Testis (tissue), 3 donors: ENCODE measurements around the gene GAA. TPM values are rescaled to one million over a fixed set of nuclear protein-coding genes. Genes with fewer than 3 reads are reported as not detected.
A peak's percentile ranks its signal among the peaks of the same experiment; 100 is the strongest.

Experiments
- DNase-seq: peaks from one replicate; pipeline ENCODE4 v3.0.0-alpha.2; 2019
- H3K27ac ChIP-seq, 2 donors: fragments of 200-600 bp; sonication (generic); one replicate each; pipeline ENCODE4 v1.5.1; 2019
- H3K27me3 ChIP-seq: fragments of 200-600 bp; sonication (generic); one replicate; pipeline ENCODE4 v1.5.1; 2019
- H3K36me3 ChIP-seq: fragments of 200-600 bp; sonication (generic); one replicate; pipeline ENCODE4 v1.5.1; 2017; ENCODE audit warnings: low read depth; ENCODE audit errors: missing control alignments
- H3K4me1 ChIP-seq: fragments of 200-600 bp; sonication (generic); one replicate; pipeline ENCODE4 v1.5.1; 2019
- H3K4me3 ChIP-seq, 2 donors: fragments of 200-600 bp; sonication (generic); one replicate each; pipeline ENCODE4 v1.5.1; 2017 to 2019
- H3K9me3 ChIP-seq: fragments of 200-600 bp; sonication (generic); one replicate; pipeline ENCODE4 v1.5.1; 2017
- POLR2A ChIP-seq: fragments of 450-650 bp; IDR thresholded peaks from one replicate; pipeline ENCODE4 v1.6.1; 2017; ENCODE audit warnings: antibody characterized with exemption, mild to moderate bottlenecking, moderate library complexity
- WGBS, 2 donors: methylation state at CpG; one replicate each; pipeline ENCODE4 v1.1.5; 2018; 5-methylcytosine and 5-hydroxymethylcytosine counted together
- intact Hi-C: fragments of 100-400 bp; cut with DNase I; formaldehyde crosslinking; loops from one replicate; pipeline ENCODE4 v1.15.1; 2023; ENCODE audit warnings: low total_unique reads
- polyA plus RNA-seq: library from polyadenylated mRNA; stranded (reverse); fragments of 350-450 nt; fragmentation: Illumina TruSeq; extraction: RNeasy Lipid Tissue Mini Kit (QIAGEN cat#74804); gene quantifications from one replicate; pipeline ENCODE4 v1.2.3, GENCODE V29; 2014; ENCODE audit warnings: low read depth, low replicate concordance; ENCODE audit not compliant: insufficient read depth
- total RNA-seq, 2 donors: library from RNA; depleted of rRNA; stranded (reverse); fragments of >200 nt; gene quantifications; one replicate each; pipeline ENCODE4 v1.2.3, GENCODE V29; 2016
- TF ChIP-seq, protein P1 (sequence below), 3 experiments: fragments of 450-650 bp in 2 of 3; fragments of 200-600 bp in 1 of 3; sonication (generic) in 1 of 3; IDR thresholded peaks; one replicate each; pipeline ENCODE4 v1.5.1; 2016 to 2019; ENCODE audit warnings: antibody characterized with exemption in 3 of 3, mild to moderate bottlenecking in 2 of 3, moderate library complexity in 1 of 3

The GAA gene
- total and polyA plus RNA-seq, 3 donors from 2014 or later = 155 to 190 (median 166) TPM

DNA sequence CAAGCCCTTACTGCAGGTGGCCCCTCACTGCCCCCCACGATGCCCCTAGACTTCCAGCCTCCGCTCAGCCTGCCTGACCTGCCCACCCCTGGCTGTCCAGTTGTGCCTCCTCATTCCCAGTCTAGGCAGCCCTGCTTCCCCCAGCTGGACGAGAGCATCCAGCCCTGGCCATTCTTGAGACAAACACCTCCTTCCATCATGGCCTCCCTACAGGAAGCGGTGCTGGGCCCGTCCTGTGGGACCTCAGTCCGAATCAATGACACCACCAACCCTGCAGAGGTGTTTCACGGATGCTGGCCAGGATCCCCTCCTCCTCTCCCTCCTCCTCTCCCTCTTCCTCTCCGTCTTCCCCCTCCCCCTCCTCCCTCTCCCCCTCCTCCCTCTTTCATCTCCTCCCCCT is 36.7 kb upstream of the GAA start:
- WGBS, 2 donors = 80 to 89% methylated on average over 8 of the region's 8 CpGs
- intact Hi-C loops = no loop called here

GRCh38 chr17:80065478-80066170 is 35.8 kb upstream of the GAA start:
- no peak overlapping the region for H3K4me3 ChIP-seq
- no peak for TF ChIP-seq POLR2A
- TF ChIP-seq, protein P1, sequence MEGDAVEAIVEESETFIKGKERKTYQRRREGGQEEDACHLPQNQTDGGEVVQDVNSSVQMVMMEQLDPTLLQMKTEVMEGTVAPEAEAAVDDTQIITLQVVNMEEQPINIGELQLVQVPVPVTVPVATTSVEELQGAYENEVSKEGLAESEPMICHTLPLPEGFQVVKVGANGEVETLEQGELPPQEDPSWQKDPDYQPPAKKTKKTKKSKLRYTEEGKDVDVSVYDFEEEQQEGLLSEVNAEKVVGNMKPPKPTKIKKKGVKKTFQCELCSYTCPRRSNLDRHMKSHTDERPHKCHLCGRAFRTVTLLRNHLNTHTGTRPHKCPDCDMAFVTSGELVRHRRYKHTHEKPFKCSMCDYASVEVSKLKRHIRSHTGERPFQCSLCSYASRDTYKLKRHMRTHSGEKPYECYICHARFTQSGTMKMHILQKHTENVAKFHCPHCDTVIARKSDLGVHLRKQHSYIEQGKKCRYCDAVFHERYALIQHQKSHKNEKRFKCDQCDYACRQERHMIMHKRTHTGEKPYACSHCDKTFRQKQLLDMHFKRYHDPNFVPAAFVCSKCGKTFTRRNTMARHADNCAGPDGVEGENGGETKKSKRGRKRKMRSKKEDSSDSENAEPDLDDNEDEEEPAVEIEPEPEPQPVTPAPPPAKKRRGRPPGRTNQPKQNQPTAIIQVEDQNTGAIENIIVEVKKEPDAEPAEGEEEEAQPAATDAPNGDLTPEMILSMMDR (IDR thresholded peaks at IDR 0.05) = no peak
- no peak overlapping the region for H3K27ac ChIP-seq
- no peaks in the 10 kb centered on the region for H3K9me3 ChIP-seq
- H3K27me3 ChIP-seq = no peaks in the 10 kb centered on the region
- DNase-seq = no peak
- H3K4me1 ChIP-seq = peaks cover 27% of the 10 kb centered on the region
- 80 to 81% methylated on average over 31 to 32 of the region's 32 CpGs for WGBS, 2 donors
- no peaks in the 10 kb centered on the region for H3K36me3 ChIP-seq
- intact Hi-C loops = no loop called here

More for the DNA sequence above, 36.7 kb upstream of the GAA start:
- Histone ChIP-seq H3K4me3 (no peak overlapping the region), H3K36me3 (no peaks in the 10 kb centered on the region), H3K9me3 (no peaks in the 10 kb centered on the region), H3K27me3 (no peaks in the 10 kb centered on the region), H3K27ac (peak overlapping the region in 1 of 2 donors; percentile 52), H3K4me1 (peaks cover 21% of the 10 kb centered on the region)
- DNase-seq = no peak
- TF ChIP-seq, protein P1 (IDR thresholded peaks at IDR 0.05) = no peak
- TF ChIP-seq POLR2A = no peak

GRCh38 chr17:80067393-80067986 is 33.9 kb upstream of the GAA start:
- intact Hi-C loops = no loop called here
- no peak overlapping the region for H3K4me3 ChIP-seq
- 92 to 96% methylated on average over 31 of the region's 31 CpGs for WGBS, 2 donors
- H3K27me3 ChIP-seq = no peaks in the 10 kb centered on the region
- H3K27ac ChIP-seq = no peak overlapping the region
- no peak for DNase-seq
- H3K36me3 ChIP-seq = no peaks in the 10 kb centered on the region
- peaks cover 38% of the 10 kb centered on the region for H3K4me1 ChIP-seq
- H3K9me3 ChIP-seq = no peaks in the 10 kb centered on the region
- TF ChIP-seq, protein P1 (IDR thresholded peaks at IDR 0.05) = no peak
- TF ChIP-seq POLR2A = no peak

GRCh38 chr17:80068301-80069222 is 32.8 kb upstream of the GAA start:
- intact Hi-C loops = no loop called here

More at GRCh38 chr17:80068301-80069222, 32.8 kb upstream of the GAA start:
- Histone ChIP-seq H3K36me3 (no peaks in the 10 kb centered on the region), H3K4me3 (no peak overlapping the region), H3K4me1 (peaks cover 38% of the 10 kb centered on the region), H3K27me3 (no peaks in the 10 kb centered on the region), H3K27ac (peak overlapping the region in 1 of 2 donors; percentile 88), H3K9me3 (no peaks in the 10 kb centered on the region)
- DNase-seq = peak; percentile 33
- TF ChIP-seq, protein P1 (IDR thresholded peaks at IDR 0.05) = no peak
- no peak for TF ChIP-seq POLR2A
- WGBS, 2 donors = 44 to 62% methylated on average over 20 to 23 of the region's 23 CpGs
